ENCODE results near the gene CASZ1. TPM values are rescaled to one million over a fixed set of nuclear protein-coding genes. Genes with fewer than 3 reads are reported as not detected.

Gene CASZ1
- total RNA-seq, 1 experiment from 2014 or later = 15.2 TPM

DNA sequence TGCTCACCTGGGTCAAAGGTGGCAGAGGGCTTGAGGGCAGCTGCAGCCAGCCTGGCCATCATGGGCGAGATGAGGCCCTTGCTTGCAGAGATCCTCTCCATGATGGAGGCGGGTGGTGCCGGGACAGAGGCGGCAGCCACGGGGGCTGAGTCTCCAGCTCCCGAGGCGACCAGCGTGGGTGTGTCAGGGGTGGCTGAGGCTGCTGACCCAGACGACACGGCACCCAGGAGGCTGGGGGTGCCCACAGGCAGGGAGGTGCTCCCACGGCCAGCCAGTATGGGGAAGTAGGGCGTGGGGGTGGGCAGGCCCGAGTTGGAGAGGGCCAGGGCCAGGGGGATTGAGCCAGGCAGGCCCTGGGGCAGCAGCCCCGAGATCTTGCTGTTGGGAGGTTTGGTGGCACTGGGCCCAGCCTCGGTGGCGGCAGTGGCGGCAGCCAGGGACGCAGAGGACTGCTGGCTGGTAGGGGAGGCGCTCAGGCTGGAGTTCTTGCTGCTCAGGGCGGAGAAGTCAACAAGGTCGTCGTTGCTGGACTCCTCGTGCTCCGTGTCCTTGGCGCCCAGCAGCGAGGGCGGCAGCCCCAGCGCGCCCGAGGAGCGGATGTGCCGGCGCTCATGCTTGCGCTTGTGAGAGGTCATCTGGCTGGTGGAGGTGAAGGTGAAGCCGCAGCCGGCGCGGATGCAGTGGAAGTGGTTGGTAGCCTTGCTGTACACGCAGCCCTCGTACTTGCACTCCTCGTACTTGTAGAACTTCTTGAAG, 142.9 kb downstream of the CASZ1 start:
- intact Hi-C loops (cut with micrococcal nuclease; ENCODE audit: unreplicated experiment) = no loop called here
- Histone ChIP-seq H3K27ac (no peak overlapping the region), H3K27me3 (ENCODE audit: insufficient read depth, low read depth) (no peaks in the 10 kb centered on the region), H2AFZ (no peak overlapping the region), H3K79me2 (ENCODE audit: low read depth) (no peaks in the 10 kb centered on the region), H3K4me3 (no peak overlapping the region), H3K9me2 (ENCODE audit: insufficient read depth) (no peaks in the 10 kb centered on the region), H3K9me3 (ENCODE audit: insufficient read depth, low read depth) (no peaks in the 10 kb centered on the region), H4K20me1 (ENCODE audit: insufficient read depth) (no peaks in the 10 kb centered on the region), H3K4me1 (replicated peaks; ENCODE audit: insufficient read depth) (no peaks in the 10 kb centered on the region), H3K36me3 (ENCODE audit: low read depth) (no peaks in the 10 kb centered on the region), H3K4me2 (no peak overlapping the region), H3F3A (ENCODE audit: insufficient read depth, low read depth) (no peaks in the 10 kb centered on the region)
- ChIA-PET CTCF (no interaction called here), POLR2A (ENCODE audit: unreplicated experiment) (no interaction called here)
- no TSS peak for BruUV-seq (replicated peaks)
- TF ChIP-seq, protein P1, sequence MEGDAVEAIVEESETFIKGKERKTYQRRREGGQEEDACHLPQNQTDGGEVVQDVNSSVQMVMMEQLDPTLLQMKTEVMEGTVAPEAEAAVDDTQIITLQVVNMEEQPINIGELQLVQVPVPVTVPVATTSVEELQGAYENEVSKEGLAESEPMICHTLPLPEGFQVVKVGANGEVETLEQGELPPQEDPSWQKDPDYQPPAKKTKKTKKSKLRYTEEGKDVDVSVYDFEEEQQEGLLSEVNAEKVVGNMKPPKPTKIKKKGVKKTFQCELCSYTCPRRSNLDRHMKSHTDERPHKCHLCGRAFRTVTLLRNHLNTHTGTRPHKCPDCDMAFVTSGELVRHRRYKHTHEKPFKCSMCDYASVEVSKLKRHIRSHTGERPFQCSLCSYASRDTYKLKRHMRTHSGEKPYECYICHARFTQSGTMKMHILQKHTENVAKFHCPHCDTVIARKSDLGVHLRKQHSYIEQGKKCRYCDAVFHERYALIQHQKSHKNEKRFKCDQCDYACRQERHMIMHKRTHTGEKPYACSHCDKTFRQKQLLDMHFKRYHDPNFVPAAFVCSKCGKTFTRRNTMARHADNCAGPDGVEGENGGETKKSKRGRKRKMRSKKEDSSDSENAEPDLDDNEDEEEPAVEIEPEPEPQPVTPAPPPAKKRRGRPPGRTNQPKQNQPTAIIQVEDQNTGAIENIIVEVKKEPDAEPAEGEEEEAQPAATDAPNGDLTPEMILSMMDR (conservative IDR thresholded peaks at IDR 0.05) = no peak
- TF ChIP-seq EZH2 (IDR thresholded peaks at IDR 0.05; ENCODE audit: low read depth) = no peak
- DNase-seq = no peak

DNA sequence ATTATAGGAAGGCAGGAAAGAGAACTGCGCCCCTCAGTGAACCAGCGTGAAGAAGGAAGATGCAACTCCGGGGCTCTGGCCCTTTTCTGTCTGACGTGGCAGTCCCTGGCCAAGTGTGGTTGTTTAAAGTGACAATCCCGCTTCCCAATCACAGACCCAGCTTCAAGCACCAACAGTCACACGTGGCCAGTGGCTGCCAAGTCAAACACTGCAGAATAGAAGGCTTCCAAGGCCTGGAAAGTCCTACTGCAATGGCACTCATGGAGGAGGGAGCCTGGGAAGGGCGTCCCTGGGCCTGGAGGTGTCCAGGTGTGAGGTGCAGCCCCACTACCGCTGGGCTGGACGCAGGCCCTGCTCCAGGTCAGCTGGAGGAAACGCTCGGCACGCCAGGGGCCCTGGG, 143.8 kb downstream of the CASZ1 start:
- Histone ChIP-seq H4K20me1 (ENCODE audit: insufficient read depth) (no peaks in the 10 kb centered on the region), H3K9me2 (ENCODE audit: insufficient read depth) (no peaks in the 10 kb centered on the region), H2AFZ (no peak overlapping the region), H3K27me3 (ENCODE audit: insufficient read depth, low read depth) (no peaks in the 10 kb centered on the region), H3K9me3 (ENCODE audit: insufficient read depth, low read depth) (no peaks in the 10 kb centered on the region), H3K4me2 (no peak overlapping the region), H3K27ac (no peak overlapping the region), H3F3A (ENCODE audit: insufficient read depth, low read depth) (no peaks in the 10 kb centered on the region), H3K4me3 (no peak overlapping the region), H3K4me1 (replicated peaks; ENCODE audit: insufficient read depth) (no peaks in the 10 kb centered on the region), H3K79me2 (ENCODE audit: low read depth) (no peaks in the 10 kb centered on the region), H3K36me3 (ENCODE audit: low read depth) (no peaks in the 10 kb centered on the region)
- no peak for DNase-seq
- intact Hi-C loops (cut with micrococcal nuclease; ENCODE audit: unreplicated experiment) = no loop called here
- TF ChIP-seq, protein P1 (conservative IDR thresholded peaks at IDR 0.05) = no peak
- no peak for TF ChIP-seq EZH2 (IDR thresholded peaks at IDR 0.05; ENCODE audit: low read depth)
- BruUV-seq (replicated peaks) = no TSS peak
- POLR2A ChIA-PET (ENCODE audit: unreplicated experiment) = no interaction called here
- CTCF ChIA-PET = no interaction called here

DNA sequence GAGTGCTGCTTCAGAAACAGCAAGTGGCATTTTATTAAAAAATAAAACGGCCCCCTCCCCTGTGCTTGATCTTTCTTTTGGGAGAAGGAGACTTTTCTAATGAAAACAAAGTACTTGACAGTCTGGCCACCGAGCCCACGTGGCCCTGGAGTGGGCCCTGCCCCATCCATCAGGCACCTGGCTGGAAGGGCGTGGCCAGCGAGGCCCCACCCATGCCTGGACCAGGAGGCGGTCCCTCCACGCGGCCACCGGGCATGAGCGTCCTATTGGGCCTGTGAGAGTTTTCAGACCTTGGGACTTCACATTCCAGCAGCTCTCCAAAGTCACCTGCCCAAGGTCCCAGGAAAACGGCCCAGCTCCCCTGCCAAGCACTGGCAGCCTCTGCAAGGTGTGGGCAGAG, 144.7 kb downstream of the CASZ1 start:
- CTCF ChIA-PET = no interaction called here
- no peaks in the 10 kb centered on the region for H3K36me3 ChIP-seq (ENCODE audit: low read depth)
- intact Hi-C loops (cut with micrococcal nuclease; ENCODE audit: unreplicated experiment) = no loop called here

More for the DNA sequence above, 144.7 kb downstream of the CASZ1 start:
- Histone ChIP-seq H3K4me3 (no peak overlapping the region), H3K4me2 (no peak overlapping the region), H3K27me3 (ENCODE audit: insufficient read depth, low read depth) (no peaks in the 10 kb centered on the region), H4K20me1 (ENCODE audit: insufficient read depth) (no peaks in the 10 kb centered on the region), H2AFZ (no peak overlapping the region), H3F3A (ENCODE audit: insufficient read depth, low read depth) (no peaks in the 10 kb centered on the region), H3K4me1 (replicated peaks; ENCODE audit: insufficient read depth) (no peaks in the 10 kb centered on the region), H3K27ac (no peak overlapping the region), H3K79me2 (ENCODE audit: low read depth) (no peaks in the 10 kb centered on the region), H3K9me3 (ENCODE audit: insufficient read depth, low read depth) (no peaks in the 10 kb centered on the region), H3K9me2 (ENCODE audit: insufficient read depth) (no peaks in the 10 kb centered on the region)
- no peak for TF ChIP-seq EZH2 (IDR thresholded peaks at IDR 0.05; ENCODE audit: low read depth)
- TF ChIP-seq, protein P1 (conservative IDR thresholded peaks at IDR 0.05) = no peak
- BruUV-seq (replicated peaks) = no TSS peak
- POLR2A ChIA-PET (ENCODE audit: unreplicated experiment) = no interaction called here
- no peak for DNase-seq

Measured in PC-9 (cell line).